ENCODE data around the gene SLC25A13.

Gene SLC25A13

DNA sequence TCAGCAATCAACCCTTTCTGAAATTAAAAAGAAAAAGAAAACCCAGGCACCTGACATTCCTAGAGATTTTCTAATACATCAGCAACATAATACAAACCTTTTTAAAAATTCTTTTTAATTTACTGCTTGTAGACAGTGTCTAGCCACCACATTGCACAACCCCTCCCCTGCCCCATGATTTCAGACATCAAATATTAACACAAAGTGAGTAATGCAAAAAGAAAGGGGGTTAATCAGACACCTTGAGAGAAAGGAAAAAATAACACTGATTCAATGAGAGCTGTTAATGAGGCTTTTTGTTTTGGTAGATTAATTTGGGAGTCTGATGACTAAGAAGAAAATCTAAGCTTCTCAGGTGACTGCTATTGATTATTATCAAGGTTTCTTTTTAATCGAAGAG lies 55.3 kb downstream of the SLC25A13 start:
- no peak for DNase-seq (ENCODE audit: insufficient read length, low spot score)
- no peak for TF ChIP-seq PAX5 (IDR thresholded peaks at IDR 0.05; ENCODE audit: insufficient read depth, low read length, severe bottlenecking)
- no peak for TF ChIP-seq POLR2A (IDR thresholded peaks at IDR 0.05; ENCODE audit: low read depth, low read length)
- no peak for TF ChIP-seq POU2F2 (IDR thresholded peaks at IDR 0.05; ENCODE audit: low read depth, low read length)
- TF ChIP-seq POLR2AphosphoS5 (IDR thresholded peaks at IDR 0.05; ENCODE audit: low read depth, low read length), result no peak
- no peak for TF ChIP-seq SPI1 (IDR thresholded peaks at IDR 0.05; ENCODE audit: low read depth, low read length)
- no peak for TF ChIP-seq TAF1 (IDR thresholded peaks at IDR 0.05; ENCODE audit: low read depth, low read length)
- FAIRE-seq, result no peak

GRCh38 chr7:96266015-96266414 lies 55.9 kb downstream of the SLC25A13 start:
- DNase-seq (ENCODE audit: insufficient read length, low spot score), result no peak
- no peak for TF ChIP-seq TAF1 (IDR thresholded peaks at IDR 0.05; ENCODE audit: low read depth, low read length)
- TF ChIP-seq POLR2A (IDR thresholded peaks at IDR 0.05; ENCODE audit: low read depth, low read length), result no peak
- no peak for TF ChIP-seq SPI1 (IDR thresholded peaks at IDR 0.05; ENCODE audit: low read depth, low read length)
- no peak for TF ChIP-seq POLR2AphosphoS5 (IDR thresholded peaks at IDR 0.05; ENCODE audit: low read depth, low read length)
- no peak for TF ChIP-seq PAX5 (IDR thresholded peaks at IDR 0.05; ENCODE audit: insufficient read depth, low read length, severe bottlenecking)
- no peak for TF ChIP-seq POU2F2 (IDR thresholded peaks at IDR 0.05; ENCODE audit: low read depth, low read length)
- FAIRE-seq, result no peak

DNA sequence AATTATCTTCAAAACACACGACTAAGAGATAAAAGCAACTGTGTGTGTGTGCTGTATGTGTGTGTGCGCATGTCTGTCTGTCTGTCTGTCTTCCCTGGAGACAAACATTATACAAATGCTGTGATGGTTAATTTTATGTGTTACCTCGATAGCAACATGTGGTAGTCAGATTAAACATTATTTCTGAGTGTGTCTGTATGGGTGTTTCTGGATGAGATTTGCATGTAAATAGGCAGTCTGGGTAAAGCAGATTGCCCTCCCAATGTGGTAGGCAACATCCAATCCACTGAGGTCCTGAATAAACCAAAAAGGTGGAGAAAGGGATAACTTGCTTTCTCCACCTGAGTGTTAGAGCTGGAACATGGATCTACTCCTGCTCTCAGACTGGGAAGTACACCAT lies 67.9 kb downstream of the SLC25A13 start:
- no peak for DNase-seq (ENCODE audit: insufficient read length, low spot score)
- TF ChIP-seq POLR2A (IDR thresholded peaks at IDR 0.05; ENCODE audit: low read depth, low read length) (no peak), PAX5 (IDR thresholded peaks at IDR 0.05; ENCODE audit: insufficient read depth, low read length, severe bottlenecking) (no peak), SPI1 (IDR thresholded peaks at IDR 0.05; ENCODE audit: low read depth, low read length) (no peak), POLR2AphosphoS5 (IDR thresholded peaks at IDR 0.05; ENCODE audit: low read depth, low read length) (no peak), TAF1 (IDR thresholded peaks at IDR 0.05; ENCODE audit: low read depth, low read length) (no peak), POU2F2 (IDR thresholded peaks at IDR 0.05; ENCODE audit: low read depth, low read length) (no peak)
- FAIRE-seq, result no peak

GRCh38 chr7:96253441-96253840 lies 68.5 kb downstream of the SLC25A13 start:
- DNase-seq (ENCODE audit: insufficient read length, low spot score), result no peak
- no peak for FAIRE-seq
- TF ChIP-seq POLR2AphosphoS5 (IDR thresholded peaks at IDR 0.05; ENCODE audit: low read depth, low read length) (no peak), POLR2A (IDR thresholded peaks at IDR 0.05; ENCODE audit: low read depth, low read length) (no peak), PAX5 (IDR thresholded peaks at IDR 0.05; ENCODE audit: insufficient read depth, low read length, severe bottlenecking) (no peak), SPI1 (IDR thresholded peaks at IDR 0.05; ENCODE audit: low read depth, low read length) (no peak)

- DNase-seq (ENCODE audit: insufficient read length, low spot score) (no peak), FAIRE-seq (no peak)
- 0 out of 2 replicates have a peak, but pooled peaks have one; percentile 20 for TF ChIP-seq SPI1 (IDR thresholded peaks at IDR 0.05; ENCODE audit: low read depth, low read length)
- TF ChIP-seq POLR2AphosphoS5 (IDR thresholded peaks at IDR 0.05; ENCODE audit: low read depth, low read length), result no peak
- no peak for TF ChIP-seq POLR2A (IDR thresholded peaks at IDR 0.05; ENCODE audit: low read depth, low read length)
- TF ChIP-seq PAX5 (IDR thresholded peaks at IDR 0.05; ENCODE audit: insufficient read depth, low read length, severe bottlenecking), result no peak
- TF ChIP-seq TAF1 (IDR thresholded peaks at IDR 0.05; ENCODE audit: low read depth, low read length), result no peak
Observed at GRCh38 chr7:96250776-96251361, 71.0 kb downstream of the SLC25A13 start.

- no peak for FAIRE-seq
- no peak for DNase-seq (ENCODE audit: insufficient read length, low spot score)
- TF ChIP-seq SPI1 (IDR thresholded peaks at IDR 0.05; ENCODE audit: low read depth, low read length), result no peak
- TF ChIP-seq POLR2A (IDR thresholded peaks at IDR 0.05; ENCODE audit: low read depth, low read length), result no peak
- no peak for TF ChIP-seq POLR2AphosphoS5 (IDR thresholded peaks at IDR 0.05; ENCODE audit: low read depth, low read length)
- TF ChIP-seq TAF1 (IDR thresholded peaks at IDR 0.05; ENCODE audit: low read depth, low read length), result no peak
- TF ChIP-seq PAX5 (IDR thresholded peaks at IDR 0.05; ENCODE audit: insufficient read depth, low read length, severe bottlenecking), result no peak
- no peak for TF ChIP-seq POU2F2 (IDR thresholded peaks at IDR 0.05; ENCODE audit: low read depth, low read length)
Observed at GRCh38 chr7:96248405-96248804, 73.5 kb downstream of the SLC25A13 start.

- DNase-seq (ENCODE audit: insufficient read length, low spot score), result no peak
- no peak for TF ChIP-seq POU2F2 (IDR thresholded peaks at IDR 0.05; ENCODE audit: low read depth, low read length)
- no peak for TF ChIP-seq SPI1 (IDR thresholded peaks at IDR 0.05; ENCODE audit: low read depth, low read length)
- TF ChIP-seq POLR2AphosphoS5 (IDR thresholded peaks at IDR 0.05; ENCODE audit: low read depth, low read length), result no peak
- TF ChIP-seq PAX5 (IDR thresholded peaks at IDR 0.05; ENCODE audit: insufficient read depth, low read length, severe bottlenecking), result no peak
- no peak for TF ChIP-seq POLR2A (IDR thresholded peaks at IDR 0.05; ENCODE audit: low read depth, low read length)
- TF ChIP-seq TAF1 (IDR thresholded peaks at IDR 0.05; ENCODE audit: low read depth, low read length), result no peak
- no peak for FAIRE-seq
Observed at GRCh38 chr7:96246919-96247318, 75.0 kb downstream of the SLC25A13 start.

- FAIRE-seq (no peak), DNase-seq (ENCODE audit: insufficient read length, low spot score) (no peak)
- TF ChIP-seq PAX5 (IDR thresholded peaks at IDR 0.05; ENCODE audit: insufficient read depth, low read length, severe bottlenecking) (no peak), POLR2A (IDR thresholded peaks at IDR 0.05; ENCODE audit: low read depth, low read length) (no peak), SPI1 (IDR thresholded peaks at IDR 0.05; ENCODE audit: low read depth, low read length) (no peak), POU2F2 (IDR thresholded peaks at IDR 0.05; ENCODE audit: low read depth, low read length) (no peak), POLR2AphosphoS5 (IDR thresholded peaks at IDR 0.05; ENCODE audit: low read depth, low read length) (no peak), TAF1 (IDR thresholded peaks at IDR 0.05; ENCODE audit: low read depth, low read length) (no peak)
Observed at GRCh38 chr7:96244992-96245292, 77.0 kb downstream of the SLC25A13 start.

GRCh38 chr7:96244244-96244991 lies 77.5 kb downstream of the SLC25A13 start:
- no peak for DNase-seq (ENCODE audit: insufficient read length, low spot score)
- TF ChIP-seq TAF1 (IDR thresholded peaks at IDR 0.05; ENCODE audit: low read depth, low read length) (no peak), POLR2AphosphoS5 (IDR thresholded peaks at IDR 0.05; ENCODE audit: low read depth, low read length) (no peak), PAX5 (IDR thresholded peaks at IDR 0.05; ENCODE audit: insufficient read depth, low read length, severe bottlenecking) (no peak), POLR2A (IDR thresholded peaks at IDR 0.05; ENCODE audit: low read depth, low read length) (no peak), POU2F2 (IDR thresholded peaks at IDR 0.05; ENCODE audit: low read depth, low read length) (no peak), SPI1 (IDR thresholded peaks at IDR 0.05; ENCODE audit: low read depth, low read length) (no peak)
- FAIRE-seq, result no peak

Data from GM12891 (cell line).